Loucy (cell line): Measurements from ENCODE around the gene CACNA2D3.

Source experiments
- EZH2phosphoT487 ChIP-seq: fragments of 200-600 bp; IDR thresholded peaks from 2 replicates; pipeline ENCODE4 v1.6.1; 2018; ENCODE audit warnings: antibody characterized with exemption, mild to moderate bottlenecking, moderate library complexity, borderline replicate concordance
- TF ChIP-seq, protein P1 (sequence below): fragments of 200-600 bp; sonication (generic); conservative IDR thresholded peaks from 2 replicates; pipeline ENCODE4 v1.5.1; 2014; ENCODE audit warnings: mild to moderate bottlenecking, antibody characterized with exemption, low read length

DNA sequence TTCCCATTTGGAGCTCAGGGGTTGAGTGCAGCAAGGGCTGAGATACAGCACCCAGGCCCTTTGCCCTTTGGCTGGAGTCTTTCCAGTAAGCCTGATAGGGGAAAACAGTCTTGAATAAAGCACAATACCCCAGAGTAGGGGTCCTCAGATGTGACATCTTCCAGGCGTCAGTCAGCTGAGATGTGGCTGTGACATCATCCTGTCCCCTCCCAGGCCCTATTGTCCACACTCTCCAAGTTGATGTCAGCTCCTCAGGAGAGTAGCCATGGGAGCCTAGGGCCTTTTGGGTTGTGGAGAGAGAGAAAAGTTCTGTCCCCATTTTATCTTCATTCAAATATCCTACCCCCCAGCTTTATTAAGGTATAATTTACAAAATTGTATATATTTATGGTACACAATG lies 92.5 kb downstream of the CACNA2D3 start:
- TF ChIP-seq, protein P1, sequence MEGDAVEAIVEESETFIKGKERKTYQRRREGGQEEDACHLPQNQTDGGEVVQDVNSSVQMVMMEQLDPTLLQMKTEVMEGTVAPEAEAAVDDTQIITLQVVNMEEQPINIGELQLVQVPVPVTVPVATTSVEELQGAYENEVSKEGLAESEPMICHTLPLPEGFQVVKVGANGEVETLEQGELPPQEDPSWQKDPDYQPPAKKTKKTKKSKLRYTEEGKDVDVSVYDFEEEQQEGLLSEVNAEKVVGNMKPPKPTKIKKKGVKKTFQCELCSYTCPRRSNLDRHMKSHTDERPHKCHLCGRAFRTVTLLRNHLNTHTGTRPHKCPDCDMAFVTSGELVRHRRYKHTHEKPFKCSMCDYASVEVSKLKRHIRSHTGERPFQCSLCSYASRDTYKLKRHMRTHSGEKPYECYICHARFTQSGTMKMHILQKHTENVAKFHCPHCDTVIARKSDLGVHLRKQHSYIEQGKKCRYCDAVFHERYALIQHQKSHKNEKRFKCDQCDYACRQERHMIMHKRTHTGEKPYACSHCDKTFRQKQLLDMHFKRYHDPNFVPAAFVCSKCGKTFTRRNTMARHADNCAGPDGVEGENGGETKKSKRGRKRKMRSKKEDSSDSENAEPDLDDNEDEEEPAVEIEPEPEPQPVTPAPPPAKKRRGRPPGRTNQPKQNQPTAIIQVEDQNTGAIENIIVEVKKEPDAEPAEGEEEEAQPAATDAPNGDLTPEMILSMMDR: no peak
- TF ChIP-seq EZH2phosphoT487: no peak
